ENCODE measurements around the gene RAB8A.

The RAB8A gene

DNA sequence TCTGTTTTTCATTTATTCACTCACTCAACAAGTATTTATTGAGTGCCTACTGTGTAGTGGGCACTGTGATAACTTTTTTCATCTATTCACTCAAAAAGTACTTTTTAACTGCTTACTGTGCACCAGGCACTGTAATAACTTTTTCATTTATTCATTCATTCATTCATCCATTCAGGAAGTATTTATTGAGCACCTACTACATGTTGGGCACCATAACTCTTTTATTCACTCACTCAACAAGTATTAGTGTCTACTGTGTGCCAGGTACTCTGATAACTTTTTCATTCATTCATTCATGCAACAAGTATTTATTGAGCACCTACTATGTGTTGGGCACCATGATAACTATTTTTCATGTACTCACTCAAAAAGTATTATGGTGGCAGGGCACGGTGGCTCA is 54.7 kb downstream of the RAB8A start:
- H3K79me2 ChIP-seq (ENCODE audit: low read length), result no peaks in the 10 kb centered on the region
- H4K20me1 ChIP-seq (ENCODE audit: insufficient read depth, low read length), result no peaks in the 10 kb centered on the region
- H3K4me2 ChIP-seq (ENCODE audit: low read length), result no peak overlapping the region
- peaks cover 28% of the 10 kb centered on the region for H3K4me1 ChIP-seq (ENCODE audit: low read length)
- H3K27ac ChIP-seq (ENCODE audit: low read length), result no peak overlapping the region
- no peak for TF ChIP-seq CTCF (IDR thresholded peaks at IDR 0.05; ENCODE audit: low read depth, low read length)
- no peak for TF ChIP-seq EZH2phosphoT487 (IDR thresholded peaks at IDR 0.05; ENCODE audit: low read depth)
- H3K9me3 ChIP-seq (ENCODE audit: insufficient read depth, low read length), result no peaks in the 10 kb centered on the region
- no peak overlapping the region for H2AFZ ChIP-seq (ENCODE audit: low read depth, low read length)
- peaks cover 5% of the 10 kb centered on the region for H3K36me3 ChIP-seq (replicated peaks; ENCODE audit: low read depth, low read length)
- H3K27me3 ChIP-seq (ENCODE audit: low read depth, low read length), result no peaks in the 10 kb centered on the region
- no peak overlapping the region for H3K9ac ChIP-seq (ENCODE audit: low read length)
- no peak overlapping the region for H3K4me3 ChIP-seq (ENCODE audit: low read length)

- Histone ChIP-seq H3K4me2 (ENCODE audit: low read length) (peak overlapping the region; percentile 29), H3K27ac (ENCODE audit: low read length) (peak overlapping the region; percentile 38; the same call in 1 of the 2 replicates), H2AFZ (ENCODE audit: low read depth, low read length) (no peak overlapping the region; the same call in 1 of the 2 replicates), H3K79me2 (ENCODE audit: low read length) (no peaks in the 10 kb centered on the region), H3K27me3 (ENCODE audit: low read depth, low read length) (no peaks in the 10 kb centered on the region), H3K9me3 (ENCODE audit: insufficient read depth, low read length) (no peaks in the 10 kb centered on the region), H4K20me1 (ENCODE audit: insufficient read depth, low read length) (no peaks in the 10 kb centered on the region), H3K36me3 (replicated peaks; ENCODE audit: low read depth, low read length) (peaks cover 5% of the 10 kb centered on the region), H3K9ac (ENCODE audit: low read length) (peak overlapping the region; percentile 2; the same call in 1 of the 2 replicates), H3K4me1 (ENCODE audit: low read length) (peaks cover 34% of the 10 kb centered on the region), H3K4me3 (ENCODE audit: low read length) (no peak overlapping the region)
- no peak for TF ChIP-seq CTCF (IDR thresholded peaks at IDR 0.05; ENCODE audit: low read depth, low read length)
- TF ChIP-seq EZH2phosphoT487 (IDR thresholded peaks at IDR 0.05; ENCODE audit: low read depth), result no peak
Measured at GRCh38 chr19:16167055-16167454, 55.4 kb downstream of the RAB8A start.

GRCh38 chr19:16168465-16169081 is 56.9 kb downstream of the RAB8A start:
- no peaks in the 10 kb centered on the region for H3K79me2 ChIP-seq (ENCODE audit: low read length)
- no peaks in the 10 kb centered on the region for H4K20me1 ChIP-seq (ENCODE audit: insufficient read depth, low read length)
- H3K4me3 ChIP-seq (ENCODE audit: low read length), result no peak overlapping the region
- no peaks in the 10 kb centered on the region for H3K27me3 ChIP-seq (ENCODE audit: low read depth, low read length)
- TF ChIP-seq EZH2phosphoT487 (IDR thresholded peaks at IDR 0.05; ENCODE audit: low read depth), result no peak
- no peak for TF ChIP-seq CTCF (IDR thresholded peaks at IDR 0.05; ENCODE audit: low read depth, low read length)
- peak overlapping the region; percentile 3; the same call in 1 of the 2 replicates for H3K4me2 ChIP-seq (ENCODE audit: low read length)
- H3K9me3 ChIP-seq (ENCODE audit: insufficient read depth, low read length), result no peaks in the 10 kb centered on the region
- peak overlapping the region; percentile 25; the same call in 1 of the 2 replicates for H3K27ac ChIP-seq (ENCODE audit: low read length)
- no peak overlapping the region for H2AFZ ChIP-seq (ENCODE audit: low read depth, low read length)
- H3K36me3 ChIP-seq (replicated peaks; ENCODE audit: low read depth, low read length), result peaks cover 5% of the 10 kb centered on the region
- H3K9ac ChIP-seq (ENCODE audit: low read length), result no peak overlapping the region
- H3K4me1 ChIP-seq (ENCODE audit: low read length), result peaks cover 40% of the 10 kb centered on the region

- TF ChIP-seq CTCF (IDR thresholded peaks at IDR 0.05; ENCODE audit: low read depth, low read length) (no peak), EZH2phosphoT487 (IDR thresholded peaks at IDR 0.05; ENCODE audit: low read depth) (no peak)
- Histone ChIP-seq H3K36me3 (replicated peaks; ENCODE audit: low read depth, low read length) (peaks cover 5% of the 10 kb centered on the region), H3K79me2 (ENCODE audit: low read length) (no peaks in the 10 kb centered on the region), H3K4me2 (ENCODE audit: low read length) (no peak overlapping the region), H3K9ac (ENCODE audit: low read length) (no peak overlapping the region), H2AFZ (ENCODE audit: low read depth, low read length) (no peak overlapping the region), H3K4me1 (ENCODE audit: low read length) (peaks cover 41% of the 10 kb centered on the region), H3K27me3 (ENCODE audit: low read depth, low read length) (no peaks in the 10 kb centered on the region), H4K20me1 (ENCODE audit: insufficient read depth, low read length) (no peaks in the 10 kb centered on the region), H3K4me3 (ENCODE audit: low read length) (no peak overlapping the region), H3K9me3 (ENCODE audit: insufficient read depth, low read length) (no peaks in the 10 kb centered on the region), H3K27ac (ENCODE audit: low read length) (no peak overlapping the region)
Measured at GRCh38 chr19:16170134-16170533, 58.4 kb downstream of the RAB8A start.
